ENCODE measurements around the gene ARID1A.

DNA sequence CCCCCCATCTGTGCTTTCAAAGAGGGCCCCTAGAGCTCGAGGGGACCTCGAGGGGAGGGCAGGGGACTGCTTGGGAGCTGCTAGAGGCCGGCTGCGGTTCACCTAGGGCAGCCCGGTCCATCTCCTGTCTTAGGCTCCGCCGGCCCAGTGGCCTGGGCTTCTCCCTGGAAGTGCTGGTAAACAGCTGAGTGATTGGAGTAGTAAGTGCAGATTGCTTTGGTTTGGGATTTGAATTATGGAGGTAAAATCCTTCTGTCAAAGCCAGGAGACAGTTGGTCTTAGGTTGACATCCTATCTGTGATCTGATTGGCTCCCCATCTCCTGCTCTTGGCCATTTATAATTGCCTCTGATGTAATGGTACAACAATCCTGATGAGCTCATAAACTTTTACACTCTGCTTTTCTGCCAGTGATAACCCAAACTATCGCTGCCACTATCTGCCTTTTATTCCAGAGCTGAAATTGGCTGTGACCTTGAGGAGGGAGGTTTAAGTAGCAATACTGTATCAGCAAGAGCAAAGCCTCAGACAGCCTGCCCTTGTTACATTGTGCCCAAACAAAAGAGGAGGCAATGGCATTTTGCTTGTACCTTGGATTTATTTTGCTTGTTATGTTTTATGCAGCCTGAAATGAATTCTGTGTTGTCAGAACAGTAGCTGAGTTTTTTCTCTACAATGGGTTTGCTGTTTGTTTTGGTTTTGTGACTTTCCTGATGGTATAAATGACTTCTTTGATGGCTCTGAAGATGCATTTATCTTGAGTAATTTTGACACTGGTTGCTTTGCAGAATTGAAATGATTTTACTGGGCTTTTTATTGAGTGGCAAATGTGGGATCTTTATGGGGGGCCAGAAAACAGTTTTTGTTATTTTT, 2.4 kb downstream of the ARID1A start:
- TF ChIP-seq POLR2A (IDR thresholded peaks at IDR 0.05; ENCODE audit: low read length) = peak; percentile 94
- no peak for TF ChIP-seq GATA1 (IDR thresholded peaks at IDR 0.05; ENCODE audit: low read depth, low read length)
